Measurements from ENCODE around the gene MAFB.

- TF ChIP-seq CTCF (IDR thresholded peaks at IDR 0.05) (no peak), POLR2A (IDR thresholded peaks at IDR 0.05) (no peak)
These were observed 31.5 kb downstream of the MAFB start for GRCh38 chr20:40657526-40657925.
